K562 (cell line): ENCODE measurements around the gene NAA10.

Experiments
- CREB1 ChIP-seq, 2 experiments: sonication (generic) in 1 of 2; formaldehyde crosslinking in 1 of 2; IDR thresholded peaks; 2 replicates each; pipeline versions ENCODE4 v1.6.1 to v1.8.0; 2012 to 2022; ENCODE audit warnings: inconsistent platforms in 1 of 2, mild to moderate bottlenecking in 1 of 2, missing genetic modification reagents in 1 of 2, moderate library complexity in 1 of 2
- MAFK ChIP-seq: IDR thresholded peaks from 2 replicates; pipeline ENCODE4 v1.6.1; 2011; ENCODE audit warnings: low read length, improper control_type of control experiment
- MXI1 ChIP-seq: IDR thresholded peaks from 2 replicates; pipeline ENCODE4 v1.6.1; 2011; ENCODE audit warnings: low read depth, mild to moderate bottlenecking, improper control_type of control experiment, low read length
- PCBP2 ChIP-seq: fragments of 200-400 bp; formaldehyde crosslinking; IDR thresholded peaks from 2 replicates; pipeline ENCODE4 v1.6.1; 2018; ENCODE audit warnings: low read length, low read depth, mild to moderate bottlenecking, moderate library complexity; ENCODE audit not compliant: poor library complexity, severe bottlenecking
- SMAD2 ChIP-seq: fragments of 150-350 bp; IDR thresholded peaks from 2 replicates; pipeline ENCODE4 v1.6.1; 2014; ENCODE audit warnings: low read depth, mild to moderate bottlenecking, low read length
- ZNF217 ChIP-seq: sonication (generic); formaldehyde crosslinking; IDR thresholded peaks from 2 replicates; pipeline ENCODE4 v1.8.0; 2022; ENCODE audit warnings: mild to moderate bottlenecking, missing genetic modification reagents
- ZNF583 ChIP-seq: fragments of 250-450 bp; sonication (Bioruptor Pico); IDR thresholded peaks from 2 replicates; pipeline ENCODE4 v1.4.0; 2020
- TF ChIP-seq, protein P1 (sequence below): fragments of 200-600 bp; sonication (generic); IDR thresholded peaks from one replicate; pipeline ENCODE4 v1.6.1; 2012; ENCODE audit warnings: mild to moderate bottlenecking, low read depth, low read length, inconsistent platforms
- TF ChIP-seq, protein P2 (sequence below), 2 experiments: IDR thresholded peaks; 2 replicates each; pipeline ENCODE4 v1.6.1; 2012; ENCODE audit warnings: improper control_type of control experiment in 2 of 2, low read depth in 2 of 2, low read length in 2 of 2, borderline replicate concordance in 1 of 2
- TF ChIP-seq, protein P3 (sequence below): IDR thresholded peaks from 2 replicates; pipeline ENCODE4 v1.6.1; 2011; ENCODE audit warnings: borderline replicate concordance, low read depth, mild to moderate bottlenecking, moderate library complexity, low read length; ENCODE audit not compliant: insufficient read depth, poor library complexity, severe bottlenecking
- TF ChIP-seq, protein P4 (sequence below): sonication (generic); formaldehyde crosslinking; IDR thresholded peaks from 2 replicates; pipeline ENCODE4 v1.8.1; 2023; ENCODE audit warnings: mild to moderate bottlenecking, missing genetic modification reagents
- TF ChIP-seq, protein P5 (sequence below), 3 experiments: IDR thresholded peaks in 2 of 3; conservative IDR thresholded peaks in 1 of 3; 2 replicates each; pipeline ENCODE4 v1.5.1; 2011 to 2012; ENCODE audit warnings: low read length in 3 of 3, mild to moderate bottlenecking in 3 of 3, control low read depth in 2 of 3, improper control_type of control experiment in 1 of 3, inconsistent platforms in 1 of 3, low read depth in 1 of 3, mixed read lengths in 1 of 3, moderate library complexity in 1 of 3; ENCODE audit not compliant: insufficient read depth in 2 of 3

DNA sequence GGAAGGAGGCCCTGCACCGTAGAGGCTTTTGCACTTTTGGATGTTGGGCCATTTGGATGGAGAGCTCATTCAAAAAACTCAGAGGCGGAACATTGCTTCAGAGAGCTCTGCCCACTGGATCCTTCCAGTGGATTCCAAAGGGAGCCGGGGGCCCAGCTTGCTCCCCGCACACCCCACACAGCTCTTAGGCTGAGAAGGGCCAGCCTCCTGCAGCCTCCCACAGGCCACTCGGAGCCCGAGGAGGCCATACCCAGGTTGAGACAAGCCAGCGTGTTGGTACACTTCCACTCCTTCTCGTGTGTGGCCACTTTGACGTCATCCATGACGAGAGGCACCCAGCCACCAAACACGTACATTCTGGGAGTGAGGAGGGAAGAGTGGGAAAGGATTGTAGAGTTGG lies 26.5 kb upstream of the NAA10 start:
- TF ChIP-seq SMAD2 (no peak), MAFK (no peak), MXI1 (no peak), ZNF217 (CRISPR knock-in tag) (no peak), ZNF583 (CRISPR knock-in tag) (no peak), PCBP2 (no peak), CREB1 (IDR thresholded peaks at IDR 0.05) (no peak), CREB1 (CRISPR knock-in tag; IDR thresholded peaks at IDR 0.05) (no peak)
- TF ChIP-seq, protein P1, sequence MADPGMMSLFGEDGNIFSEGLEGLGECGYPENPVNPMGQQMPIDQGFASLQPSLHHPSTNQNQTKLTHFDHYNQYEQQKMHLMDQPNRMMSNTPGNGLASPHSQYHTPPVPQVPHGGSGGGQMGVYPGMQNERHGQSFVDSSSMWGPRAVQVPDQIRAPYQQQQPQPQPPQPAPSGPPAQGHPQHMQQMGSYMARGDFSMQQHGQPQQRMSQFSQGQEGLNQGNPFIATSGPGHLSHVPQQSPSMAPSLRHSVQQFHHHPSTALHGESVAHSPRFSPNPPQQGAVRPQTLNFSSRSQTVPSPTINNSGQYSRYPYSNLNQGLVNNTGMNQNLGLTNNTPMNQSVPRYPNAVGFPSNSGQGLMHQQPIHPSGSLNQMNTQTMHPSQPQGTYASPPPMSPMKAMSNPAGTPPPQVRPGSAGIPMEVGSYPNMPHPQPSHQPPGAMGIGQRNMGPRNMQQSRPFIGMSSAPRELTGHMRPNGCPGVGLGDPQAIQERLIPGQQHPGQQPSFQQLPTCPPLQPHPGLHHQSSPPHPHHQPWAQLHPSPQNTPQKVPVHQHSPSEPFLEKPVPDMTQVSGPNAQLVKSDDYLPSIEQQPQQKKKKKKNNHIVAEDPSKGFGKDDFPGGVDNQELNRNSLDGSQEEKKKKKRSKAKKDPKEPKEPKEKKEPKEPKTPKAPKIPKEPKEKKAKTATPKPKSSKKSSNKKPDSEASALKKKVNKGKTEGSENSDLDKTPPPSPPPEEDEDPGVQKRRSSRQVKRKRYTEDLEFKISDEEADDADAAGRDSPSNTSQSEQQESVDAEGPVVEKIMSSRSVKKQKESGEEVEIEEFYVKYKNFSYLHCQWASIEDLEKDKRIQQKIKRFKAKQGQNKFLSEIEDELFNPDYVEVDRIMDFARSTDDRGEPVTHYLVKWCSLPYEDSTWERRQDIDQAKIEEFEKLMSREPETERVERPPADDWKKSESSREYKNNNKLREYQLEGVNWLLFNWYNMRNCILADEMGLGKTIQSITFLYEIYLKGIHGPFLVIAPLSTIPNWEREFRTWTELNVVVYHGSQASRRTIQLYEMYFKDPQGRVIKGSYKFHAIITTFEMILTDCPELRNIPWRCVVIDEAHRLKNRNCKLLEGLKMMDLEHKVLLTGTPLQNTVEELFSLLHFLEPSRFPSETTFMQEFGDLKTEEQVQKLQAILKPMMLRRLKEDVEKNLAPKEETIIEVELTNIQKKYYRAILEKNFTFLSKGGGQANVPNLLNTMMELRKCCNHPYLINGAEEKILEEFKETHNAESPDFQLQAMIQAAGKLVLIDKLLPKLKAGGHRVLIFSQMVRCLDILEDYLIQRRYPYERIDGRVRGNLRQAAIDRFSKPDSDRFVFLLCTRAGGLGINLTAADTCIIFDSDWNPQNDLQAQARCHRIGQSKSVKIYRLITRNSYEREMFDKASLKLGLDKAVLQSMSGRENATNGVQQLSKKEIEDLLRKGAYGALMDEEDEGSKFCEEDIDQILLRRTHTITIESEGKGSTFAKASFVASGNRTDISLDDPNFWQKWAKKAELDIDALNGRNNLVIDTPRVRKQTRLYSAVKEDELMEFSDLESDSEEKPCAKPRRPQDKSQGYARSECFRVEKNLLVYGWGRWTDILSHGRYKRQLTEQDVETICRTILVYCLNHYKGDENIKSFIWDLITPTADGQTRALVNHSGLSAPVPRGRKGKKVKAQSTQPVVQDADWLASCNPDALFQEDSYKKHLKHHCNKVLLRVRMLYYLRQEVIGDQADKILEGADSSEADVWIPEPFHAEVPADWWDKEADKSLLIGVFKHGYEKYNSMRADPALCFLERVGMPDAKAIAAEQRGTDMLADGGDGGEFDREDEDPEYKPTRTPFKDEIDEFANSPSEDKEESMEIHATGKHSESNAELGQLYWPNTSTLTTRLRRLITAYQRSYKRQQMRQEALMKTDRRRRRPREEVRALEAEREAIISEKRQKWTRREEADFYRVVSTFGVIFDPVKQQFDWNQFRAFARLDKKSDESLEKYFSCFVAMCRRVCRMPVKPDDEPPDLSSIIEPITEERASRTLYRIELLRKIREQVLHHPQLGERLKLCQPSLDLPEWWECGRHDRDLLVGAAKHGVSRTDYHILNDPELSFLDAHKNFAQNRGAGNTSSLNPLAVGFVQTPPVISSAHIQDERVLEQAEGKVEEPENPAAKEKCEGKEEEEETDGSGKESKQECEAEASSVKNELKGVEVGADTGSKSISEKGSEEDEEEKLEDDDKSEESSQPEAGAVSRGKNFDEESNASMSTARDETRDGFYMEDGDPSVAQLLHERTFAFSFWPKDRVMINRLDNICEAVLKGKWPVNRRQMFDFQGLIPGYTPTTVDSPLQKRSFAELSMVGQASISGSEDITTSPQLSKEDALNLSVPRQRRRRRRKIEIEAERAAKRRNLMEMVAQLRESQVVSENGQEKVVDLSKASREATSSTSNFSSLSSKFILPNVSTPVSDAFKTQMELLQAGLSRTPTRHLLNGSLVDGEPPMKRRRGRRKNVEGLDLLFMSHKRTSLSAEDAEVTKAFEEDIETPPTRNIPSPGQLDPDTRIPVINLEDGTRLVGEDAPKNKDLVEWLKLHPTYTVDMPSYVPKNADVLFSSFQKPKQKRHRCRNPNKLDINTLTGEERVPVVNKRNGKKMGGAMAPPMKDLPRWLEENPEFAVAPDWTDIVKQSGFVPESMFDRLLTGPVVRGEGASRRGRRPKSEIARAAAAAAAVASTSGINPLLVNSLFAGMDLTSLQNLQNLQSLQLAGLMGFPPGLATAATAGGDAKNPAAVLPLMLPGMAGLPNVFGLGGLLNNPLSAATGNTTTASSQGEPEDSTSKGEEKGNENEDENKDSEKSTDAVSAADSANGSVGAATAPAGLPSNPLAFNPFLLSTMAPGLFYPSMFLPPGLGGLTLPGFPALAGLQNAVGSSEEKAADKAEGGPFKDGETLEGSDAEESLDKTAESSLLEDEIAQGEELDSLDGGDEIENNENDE: no peak
- TF ChIP-seq, protein P2, sequence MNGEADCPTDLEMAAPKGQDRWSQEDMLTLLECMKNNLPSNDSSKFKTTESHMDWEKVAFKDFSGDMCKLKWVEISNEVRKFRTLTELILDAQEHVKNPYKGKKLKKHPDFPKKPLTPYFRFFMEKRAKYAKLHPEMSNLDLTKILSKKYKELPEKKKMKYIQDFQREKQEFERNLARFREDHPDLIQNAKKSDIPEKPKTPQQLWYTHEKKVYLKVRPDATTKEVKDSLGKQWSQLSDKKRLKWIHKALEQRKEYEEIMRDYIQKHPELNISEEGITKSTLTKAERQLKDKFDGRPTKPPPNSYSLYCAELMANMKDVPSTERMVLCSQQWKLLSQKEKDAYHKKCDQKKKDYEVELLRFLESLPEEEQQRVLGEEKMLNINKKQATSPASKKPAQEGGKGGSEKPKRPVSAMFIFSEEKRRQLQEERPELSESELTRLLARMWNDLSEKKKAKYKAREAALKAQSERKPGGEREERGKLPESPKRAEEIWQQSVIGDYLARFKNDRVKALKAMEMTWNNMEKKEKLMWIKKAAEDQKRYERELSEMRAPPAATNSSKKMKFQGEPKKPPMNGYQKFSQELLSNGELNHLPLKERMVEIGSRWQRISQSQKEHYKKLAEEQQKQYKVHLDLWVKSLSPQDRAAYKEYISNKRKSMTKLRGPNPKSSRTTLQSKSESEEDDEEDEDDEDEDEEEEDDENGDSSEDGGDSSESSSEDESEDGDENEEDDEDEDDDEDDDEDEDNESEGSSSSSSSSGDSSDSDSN (IDR thresholded peaks at IDR 0.05; ENCODE audit: borderline replicate concordance in 1 of 2, low read depth in 2 of 2, low read length in 2 of 2): no peak
- TF ChIP-seq, protein P3, sequence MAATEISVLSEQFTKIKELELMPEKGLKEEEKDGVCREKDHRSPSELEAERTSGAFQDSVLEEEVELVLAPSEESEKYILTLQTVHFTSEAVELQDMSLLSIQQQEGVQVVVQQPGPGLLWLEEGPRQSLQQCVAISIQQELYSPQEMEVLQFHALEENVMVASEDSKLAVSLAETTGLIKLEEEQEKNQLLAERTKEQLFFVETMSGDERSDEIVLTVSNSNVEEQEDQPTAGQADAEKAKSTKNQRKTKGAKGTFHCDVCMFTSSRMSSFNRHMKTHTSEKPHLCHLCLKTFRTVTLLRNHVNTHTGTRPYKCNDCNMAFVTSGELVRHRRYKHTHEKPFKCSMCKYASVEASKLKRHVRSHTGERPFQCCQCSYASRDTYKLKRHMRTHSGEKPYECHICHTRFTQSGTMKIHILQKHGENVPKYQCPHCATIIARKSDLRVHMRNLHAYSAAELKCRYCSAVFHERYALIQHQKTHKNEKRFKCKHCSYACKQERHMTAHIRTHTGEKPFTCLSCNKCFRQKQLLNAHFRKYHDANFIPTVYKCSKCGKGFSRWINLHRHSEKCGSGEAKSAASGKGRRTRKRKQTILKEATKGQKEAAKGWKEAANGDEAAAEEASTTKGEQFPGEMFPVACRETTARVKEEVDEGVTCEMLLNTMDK: no peak
- TF ChIP-seq, protein P4, sequence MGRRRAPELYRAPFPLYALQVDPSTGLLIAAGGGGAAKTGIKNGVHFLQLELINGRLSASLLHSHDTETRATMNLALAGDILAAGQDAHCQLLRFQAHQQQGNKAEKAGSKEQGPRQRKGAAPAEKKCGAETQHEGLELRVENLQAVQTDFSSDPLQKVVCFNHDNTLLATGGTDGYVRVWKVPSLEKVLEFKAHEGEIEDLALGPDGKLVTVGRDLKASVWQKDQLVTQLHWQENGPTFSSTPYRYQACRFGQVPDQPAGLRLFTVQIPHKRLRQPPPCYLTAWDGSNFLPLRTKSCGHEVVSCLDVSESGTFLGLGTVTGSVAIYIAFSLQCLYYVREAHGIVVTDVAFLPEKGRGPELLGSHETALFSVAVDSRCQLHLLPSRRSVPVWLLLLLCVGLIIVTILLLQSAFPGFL (CRISPR knock-in tag): no peak
- TF ChIP-seq, protein P5, sequence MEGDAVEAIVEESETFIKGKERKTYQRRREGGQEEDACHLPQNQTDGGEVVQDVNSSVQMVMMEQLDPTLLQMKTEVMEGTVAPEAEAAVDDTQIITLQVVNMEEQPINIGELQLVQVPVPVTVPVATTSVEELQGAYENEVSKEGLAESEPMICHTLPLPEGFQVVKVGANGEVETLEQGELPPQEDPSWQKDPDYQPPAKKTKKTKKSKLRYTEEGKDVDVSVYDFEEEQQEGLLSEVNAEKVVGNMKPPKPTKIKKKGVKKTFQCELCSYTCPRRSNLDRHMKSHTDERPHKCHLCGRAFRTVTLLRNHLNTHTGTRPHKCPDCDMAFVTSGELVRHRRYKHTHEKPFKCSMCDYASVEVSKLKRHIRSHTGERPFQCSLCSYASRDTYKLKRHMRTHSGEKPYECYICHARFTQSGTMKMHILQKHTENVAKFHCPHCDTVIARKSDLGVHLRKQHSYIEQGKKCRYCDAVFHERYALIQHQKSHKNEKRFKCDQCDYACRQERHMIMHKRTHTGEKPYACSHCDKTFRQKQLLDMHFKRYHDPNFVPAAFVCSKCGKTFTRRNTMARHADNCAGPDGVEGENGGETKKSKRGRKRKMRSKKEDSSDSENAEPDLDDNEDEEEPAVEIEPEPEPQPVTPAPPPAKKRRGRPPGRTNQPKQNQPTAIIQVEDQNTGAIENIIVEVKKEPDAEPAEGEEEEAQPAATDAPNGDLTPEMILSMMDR (IDR thresholded peaks at IDR 0.05 in 2 of 3, conservative IDR thresholded peaks at IDR 0.05 in 1 of 3; ENCODE audit: insufficient read depth in 2 of 3, low read depth in 1 of 3, low read length in 3 of 3): no peak
